A673 (cell line): ENCODE measurements around the gene PHF2. TPM values are rescaled to one million over a fixed set of nuclear protein-coding genes. Genes with fewer than 3 reads are reported as not detected.

Source experiments
- BruUV-seq: library from RNA; stranded (reverse); fragments of 400-500 nt; replicated peaks from 2 replicates; lab custom pipeline; 2021; lab: Mats Ljungman, UMichigan
- CTCF ChIA-PET: fragments of 300-600 bp; sonication (Branson Sonifier 250); formaldehyde crosslinking; loops from one replicate; lab custom pipeline; 2022; ENCODE audit warnings: antibody characterized with exemption; lab: Charles Lee
- POLR2A ChIA-PET: fragments of 300-600 bp; sonication (Branson Sonifier 250); formaldehyde crosslinking; loops from one replicate; lab custom pipeline; 2022; ENCODE audit warnings: antibody characterized with exemption; ENCODE audit not compliant: low non-redundant PET; lab: Charles Lee
- DNase-seq: peaks from one replicate; pipeline ENCODE4 v3.0.0-alpha.2; 2015; ENCODE audit warnings: low spot score
- H3K27ac ChIP-seq: fragments of 200-600 bp; sonication (generic); 2 replicates; pipeline ENCODE4 v1.5.1; 2016; ENCODE audit warnings: mixed run types, low read depth, mild to moderate bottlenecking, mixed read lengths, antibody characterized with exemption, low read length; ENCODE audit not compliant: poor library complexity, severe bottlenecking
- H3K27me3 ChIP-seq: fragments of 200-600 bp; sonication (generic); replicated peaks from 2 replicates; pipeline ENCODE4 v1.6.1; 2017; ENCODE audit warnings: mixed run types, low read depth, mild to moderate bottlenecking, mixed read lengths, antibody characterized with exemption, low read length; ENCODE audit not compliant: insufficient read depth, poor library complexity
- H3K36me3 ChIP-seq: fragments of 200-600 bp; sonication (generic); 2 replicates; pipeline ENCODE4 v1.6.1; 2016; ENCODE audit warnings: mixed run types, mild to moderate bottlenecking, mixed read lengths, antibody characterized with exemption, low read length; ENCODE audit not compliant: insufficient read depth, poor library complexity, severe bottlenecking
- H3K4me1 ChIP-seq: fragments of 200-600 bp; sonication (generic); 2 replicates; pipeline ENCODE4 v1.6.1; 2017; ENCODE audit warnings: mixed run types, mild to moderate bottlenecking, mixed read lengths, antibody characterized with exemption, low read length; ENCODE audit not compliant: insufficient read depth, poor library complexity, severe bottlenecking
- H3K4me3 ChIP-seq: fragments of 200-600 bp; sonication (generic); 2 replicates; pipeline ENCODE4 v1.5.1; 2016; ENCODE audit warnings: low read depth, mixed run types, mild to moderate bottlenecking, mixed read lengths, low read length; ENCODE audit not compliant: poor library complexity, severe bottlenecking
- H3K9me3 ChIP-seq: fragments of 200-600 bp; sonication (generic); 2 replicates; pipeline ENCODE4 v1.6.1; 2016; ENCODE audit warnings: mixed run types, low read depth, mild to moderate bottlenecking, mixed read lengths, antibody characterized with exemption, low read length; ENCODE audit not compliant: poor library complexity, severe bottlenecking
- EZH2 ChIP-seq: fragments of 200-600 bp; sonication (generic); IDR thresholded peaks from 2 replicates; pipeline ENCODE4 v1.6.1; 2017; ENCODE audit warnings: borderline replicate concordance, low read depth, mild to moderate bottlenecking, mixed read lengths, antibody characterized with exemption, low read length; ENCODE audit not compliant: poor library complexity, severe bottlenecking
- intact Hi-C: fragments of 100-400 bp; cut with micrococcal nuclease; formaldehyde crosslinking; loops from one replicate; pipeline ENCODE4 v1.10.0; 2022; ENCODE audit not compliant: unreplicated experiment
- total RNA-seq: library from RNA; stranded (reverse); gene quantifications from 2 replicates; pipeline ENCODE4 v1.2.3, GENCODE V29; 2021
- TF ChIP-seq, protein P1 (sequence below): fragments of 300-800, 200-600 bp; sonication (generic); conservative IDR thresholded peaks from 2 replicates; pipeline ENCODE4 v1.5.1; 2017; ENCODE audit warnings: low read depth, mild to moderate bottlenecking, antibody characterized with exemption, low read length, moderate library complexity, mixed read lengths

Gene PHF2
- total RNA-seq, 1 experiment from 2014 or later: 32.7 TPM

DNA sequence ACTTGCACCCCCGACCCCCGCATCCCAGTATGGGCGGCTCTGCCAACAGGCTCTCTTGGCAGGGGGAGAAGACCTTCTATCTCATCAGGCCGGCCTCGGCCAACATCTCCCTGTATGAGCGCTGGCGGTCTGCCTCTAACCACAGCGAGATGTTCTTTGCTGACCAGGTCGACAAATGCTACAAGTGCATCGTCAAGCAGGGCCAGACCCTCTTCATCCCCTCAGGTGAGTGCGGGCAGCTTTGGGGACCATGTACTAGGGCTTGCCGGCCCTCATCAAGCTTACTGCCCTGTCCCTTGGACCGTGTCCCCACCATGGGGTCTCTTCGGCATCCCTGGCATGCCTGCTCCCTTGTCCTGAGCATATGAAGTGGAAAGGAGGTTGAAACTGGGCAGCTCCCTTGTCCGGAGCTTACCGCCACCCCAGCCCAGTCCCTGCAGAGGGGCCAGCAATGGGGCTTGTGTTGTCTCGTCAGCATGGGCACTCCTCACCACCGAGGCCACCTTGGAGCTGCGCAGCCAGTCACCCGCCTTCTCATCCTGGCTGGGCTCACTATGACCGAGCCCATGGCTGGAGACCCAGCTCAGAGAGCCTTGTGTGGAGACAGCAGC, 78.1 kb downstream of the PHF2 start:
- H3K4me3 ChIP-seq: no peak overlapping the region
- H3K27ac ChIP-seq: no peak overlapping the region
- no peaks in the 10 kb centered on the region for H3K27me3 ChIP-seq
- BruUV-seq: no TSS peak
- TF ChIP-seq EZH2: no peak
- TF ChIP-seq, protein P1, sequence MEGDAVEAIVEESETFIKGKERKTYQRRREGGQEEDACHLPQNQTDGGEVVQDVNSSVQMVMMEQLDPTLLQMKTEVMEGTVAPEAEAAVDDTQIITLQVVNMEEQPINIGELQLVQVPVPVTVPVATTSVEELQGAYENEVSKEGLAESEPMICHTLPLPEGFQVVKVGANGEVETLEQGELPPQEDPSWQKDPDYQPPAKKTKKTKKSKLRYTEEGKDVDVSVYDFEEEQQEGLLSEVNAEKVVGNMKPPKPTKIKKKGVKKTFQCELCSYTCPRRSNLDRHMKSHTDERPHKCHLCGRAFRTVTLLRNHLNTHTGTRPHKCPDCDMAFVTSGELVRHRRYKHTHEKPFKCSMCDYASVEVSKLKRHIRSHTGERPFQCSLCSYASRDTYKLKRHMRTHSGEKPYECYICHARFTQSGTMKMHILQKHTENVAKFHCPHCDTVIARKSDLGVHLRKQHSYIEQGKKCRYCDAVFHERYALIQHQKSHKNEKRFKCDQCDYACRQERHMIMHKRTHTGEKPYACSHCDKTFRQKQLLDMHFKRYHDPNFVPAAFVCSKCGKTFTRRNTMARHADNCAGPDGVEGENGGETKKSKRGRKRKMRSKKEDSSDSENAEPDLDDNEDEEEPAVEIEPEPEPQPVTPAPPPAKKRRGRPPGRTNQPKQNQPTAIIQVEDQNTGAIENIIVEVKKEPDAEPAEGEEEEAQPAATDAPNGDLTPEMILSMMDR: no peak
- no peaks in the 10 kb centered on the region for H3K4me1 ChIP-seq
- peaks cover 12% of the 10 kb centered on the region for H3K36me3 ChIP-seq
- no peak for DNase-seq
- ChIA-PET CTCF (no interaction called here), POLR2A (no interaction called here)
- intact Hi-C loops: no loop called here
- H3K9me3 ChIP-seq: no peaks in the 10 kb centered on the region

DNA sequence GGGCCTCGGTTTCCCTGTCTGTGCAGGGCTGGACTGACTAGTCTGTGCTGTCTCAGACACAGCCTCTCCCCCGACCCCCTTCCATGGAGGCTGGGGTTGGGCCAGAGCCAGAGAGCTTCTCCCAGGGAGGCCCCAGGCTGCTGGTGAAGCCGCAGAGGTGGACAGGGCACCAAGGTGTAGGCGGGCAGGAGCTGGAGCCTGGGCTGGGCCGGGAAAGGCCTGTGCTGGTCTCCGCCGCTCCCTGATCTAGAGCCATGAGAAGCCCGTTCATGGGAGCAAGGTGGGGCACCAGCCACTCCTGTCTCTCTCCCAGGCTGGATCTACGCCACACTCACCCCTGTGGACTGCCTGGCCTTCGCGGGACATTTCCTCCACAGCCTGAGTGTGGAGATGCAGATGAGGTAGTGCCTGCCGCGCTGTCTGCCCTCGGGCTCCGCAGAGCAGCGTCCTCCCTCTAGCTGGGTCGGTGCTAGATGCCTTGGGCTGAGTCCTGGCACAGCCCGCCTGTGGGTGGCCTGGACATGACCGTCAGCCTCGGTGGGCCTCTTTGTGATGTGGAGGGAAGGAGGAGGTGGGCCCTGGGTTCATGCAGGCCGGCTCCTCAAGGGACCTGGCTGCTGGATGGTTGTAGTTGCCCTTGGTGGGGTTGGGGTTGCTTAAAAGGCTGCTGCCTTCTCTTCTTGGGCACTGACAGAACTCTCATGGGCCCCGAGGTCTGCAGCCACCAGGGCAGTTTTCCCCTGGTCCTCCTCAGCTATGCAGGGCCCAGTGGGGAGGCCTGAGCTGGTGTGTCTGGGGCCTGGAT, 79.4 kb downstream of the PHF2 start:
- ChIA-PET POLR2A (no interaction called here), CTCF (no interaction called here)
- intact Hi-C loops: no loop called here
- Histone ChIP-seq H3K4me3 (no peak overlapping the region), H3K27ac (no peak overlapping the region), H3K27me3 (no peaks in the 10 kb centered on the region), H3K4me1 (no peaks in the 10 kb centered on the region), H3K36me3 (no peaks in the 10 kb centered on the region), H3K9me3 (no peaks in the 10 kb centered on the region)
- no peak for DNase-seq
- TF ChIP-seq, protein P1: no peak
- TF ChIP-seq EZH2: no peak
- no TSS peak for BruUV-seq

DNA sequence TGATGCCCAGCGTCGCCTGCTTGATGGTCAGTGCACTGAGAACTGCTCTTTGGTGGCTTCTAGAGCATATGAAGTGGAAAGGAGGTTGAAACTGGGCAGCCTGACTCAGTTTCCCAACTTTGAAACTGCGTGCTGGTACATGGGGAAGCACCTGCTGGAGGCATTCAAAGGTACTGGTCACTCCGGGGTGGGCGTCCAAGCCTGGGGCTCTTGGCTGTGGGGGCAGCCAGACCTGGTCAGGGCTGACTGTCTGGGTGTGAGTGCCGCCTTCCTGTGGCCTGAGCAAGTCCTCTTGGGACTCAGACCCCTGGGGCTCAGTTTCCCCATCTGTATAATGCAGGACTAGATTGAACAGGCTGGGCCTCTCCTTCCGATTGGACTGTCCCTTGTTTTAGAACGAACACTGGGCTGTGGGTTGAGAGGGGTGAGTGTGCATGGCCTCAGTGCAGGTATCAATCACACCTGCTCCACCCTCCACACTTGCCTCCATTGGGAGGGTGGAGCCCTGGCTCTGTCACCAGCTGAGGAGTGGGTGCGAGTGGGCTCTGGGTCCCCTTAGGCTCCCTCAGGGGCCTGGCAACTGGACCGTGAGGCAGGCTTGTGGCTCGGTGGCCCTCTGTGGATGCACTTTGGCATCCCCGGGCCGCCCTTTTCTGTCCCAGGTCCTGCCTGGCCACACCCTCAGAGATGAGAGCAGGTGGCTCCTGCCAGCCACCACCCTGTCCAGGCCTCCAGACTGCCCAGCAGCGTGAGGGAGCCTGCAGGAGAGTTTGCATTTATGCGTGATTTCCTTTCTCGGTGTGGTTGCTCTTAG, 80.2 kb downstream of the PHF2 start:
- BruUV-seq: no TSS peak
- POLR2A ChIA-PET: no interaction called here
- TF ChIP-seq, protein P1: no peak

More for the DNA sequence above, 80.2 kb downstream of the PHF2 start:
- H3K4me3 ChIP-seq: no peak overlapping the region
- no peaks in the 10 kb centered on the region for H3K4me1 ChIP-seq
- no peak for DNase-seq
- H3K27me3 ChIP-seq: no peaks in the 10 kb centered on the region
- H3K9me3 ChIP-seq: no peaks in the 10 kb centered on the region
- H3K27ac ChIP-seq: no peak overlapping the region
- intact Hi-C loops: no loop called here
- CTCF ChIA-PET: no interaction called here
- no peaks in the 10 kb centered on the region for H3K36me3 ChIP-seq
